Transverse colon (tissue), 4 donors: ENCODE data around the gene RABGAP1L.

Source experiments
- CTCF ChIP-seq, 5 experiments: fragments of 200-600 bp in 3 of 5; fragments of 450-650 bp in 2 of 5; sonication (generic) in 3 of 5; IDR thresholded peaks; 1 replicate in 2 of 5; 2 replicates in 3 of 5; pipeline ENCODE4 v1.5.1; 2016 to 2017; ENCODE audit warnings: antibody characterized with exemption in 5 of 5, inconsistent platforms in 3 of 5, mild to moderate bottlenecking in 2 of 5, moderate library complexity in 1 of 5
- EP300 ChIP-seq: sonication (generic); formaldehyde crosslinking; IDR thresholded peaks from one replicate; pipeline ENCODE4 v1.6.1; 2017; ENCODE audit warnings: antibody characterized with exemption, low read depth
- POLR2A ChIP-seq: fragments of 450-650 bp; IDR thresholded peaks from one replicate; pipeline ENCODE4 v1.6.1; 2016; ENCODE audit warnings: antibody characterized with exemption, mild to moderate bottlenecking, moderate library complexity
- POLR2AphosphoS5 ChIP-seq, 3 donors: sonication (generic); formaldehyde crosslinking; IDR thresholded peaks; one replicate each; pipeline ENCODE4 v1.6.1; 2016; ENCODE audit warnings: antibody characterized with exemption in 3 of 3

GRCh38 chr1:174640783-174641182, 481.5 kb downstream of the RABGAP1L start:
- TF ChIP-seq POLR2AphosphoS5 (IDR thresholded peaks at IDR 0.05) (no peak), EP300 (no peak), CTCF (IDR thresholded peaks at IDR 0.05) (no peak), POLR2A (no peak)
